B cell (primary cell): Measurements from ENCODE around the gene NYAP2. TPM values are rescaled to one million over a fixed set of nuclear protein-coding genes. Genes with fewer than 3 reads are reported as not detected.
A peak's percentile ranks its signal among the peaks of the same experiment; 100 is the strongest.

Experiments used
- ATAC-seq: fragments of 200-7000 bp; cut with Tn5 transposase; one replicate; pipeline ENCODE4 v1.10.0; 2021; ENCODE audit warnings: low read depth, mild to moderate bottlenecking, moderate number of reproducible peaks, moderate library complexity
- CTCF ChIA-PET: fragments of 350-600 bp; sonication (Branson Sonifier 250); formaldehyde crosslinking; loops from one replicate; lab custom pipeline; 2021; ENCODE audit warnings: antibody characterized with exemption, inconsistent platforms; lab: Charles Lee
- POLR2A ChIA-PET: fragments of 350-600 bp; sonication (Branson Sonifier 250); formaldehyde crosslinking; loops from one replicate; lab custom pipeline; 2021; ENCODE audit warnings: antibody characterized with exemption; lab: Charles Lee
- DNase-seq: peaks from one replicate; pipeline ENCODE4 v3.0.0; 2013
- H2AFZ ChIP-seq: 2 replicates; pipeline ENCODE4 v1.6.1; 2012; ENCODE audit warnings: mild to moderate bottlenecking, low read depth, low read length; ENCODE audit not compliant: insufficient read depth, poor library complexity, severe bottlenecking
- H3K27ac ChIP-seq, 2 donors: 1 replicate in 1 of 2; 2 replicates in 1 of 2; pipeline ENCODE4 v1.5.1; 2012 to 2013; ENCODE audit warnings: low read length in 2 of 2, mild to moderate bottlenecking in 2 of 2, moderate library complexity in 1 of 2
- H3K27me3 ChIP-seq, 4 experiments: fragments of 200-600 bp in 1 of 4; sonication (generic) in 1 of 4; replicated peaks in 1 of 4; 1 replicate in 2 of 4; 2 replicates in 2 of 4; pipeline versions ENCODE4 v1.6.1 to v1.7.0; 2013 to 2016; ENCODE audit warnings: low read length in 3 of 4, mild to moderate bottlenecking in 2 of 4, mixed read lengths in 1 of 4, moderate library complexity in 1 of 4; ENCODE audit not compliant: insufficient read depth in 4 of 4, control insufficient read depth in 3 of 4; ENCODE audit errors: control extremely low read depth in 1 of 4
- H3K36me3 ChIP-seq, 2 experiments: replicated peaks in 1 of 2; 1 replicate in 1 of 2; 2 replicates in 1 of 2; pipeline versions ENCODE4 v1.6.1 to v1.7.1; 2013; ENCODE audit warnings: low read length in 1 of 2; ENCODE audit not compliant: insufficient read depth in 2 of 2, control insufficient read depth in 1 of 2; ENCODE audit errors: control extremely low read depth in 1 of 2, extremely low read depth in 1 of 2
- H3K4me1 ChIP-seq, 2 donors: fragments of 200-600 bp in 1 of 2; sonication (generic) in 1 of 2; 1 replicate in 1 of 2; 2 replicates in 1 of 2; pipeline versions ENCODE4 v1.5.1 to v1.6.1; 2013 to 2017; ENCODE audit warnings: low read length in 2 of 2; ENCODE audit not compliant: control insufficient read depth in 2 of 2, insufficient read depth in 2 of 2
- H3K4me2 ChIP-seq: replicated peaks from 2 replicates; pipeline ENCODE3; 2012; ENCODE audit warnings: mild to moderate bottlenecking, low read depth, low read length; ENCODE audit not compliant: poor library complexity, severe bottlenecking
- H3K4me3 ChIP-seq, 5 experiments: fragments of 200-600 bp in 1 of 5; sonication (generic) in 1 of 5; 1 replicate in 3 of 5; 2 replicates in 2 of 5; pipeline versions ENCODE4 v1.5.1 to v1.7.0; 2011 to 2016; ENCODE audit warnings: low read length in 4 of 5, mild to moderate bottlenecking in 4 of 5, low read depth in 2 of 5, control low read depth in 1 of 5, moderate library complexity in 1 of 5; ENCODE audit not compliant: insufficient read depth in 1 of 5; ENCODE audit errors: control extremely low read depth in 1 of 5, extremely low read depth in 1 of 5
- H3K79me2 ChIP-seq: fragments of 200-600 bp; sonication (generic); one replicate; pipeline ENCODE4 v1.6.0; 2016; ENCODE audit warnings: low read length; ENCODE audit not compliant: control insufficient read depth, insufficient read depth
- H3K9ac ChIP-seq: fragments of 200-600 bp; sonication (generic); 2 replicates; pipeline ENCODE4 v1.6.1; 2017; ENCODE audit warnings: mild to moderate bottlenecking, low read length, moderate library complexity
- H3K9me3 ChIP-seq, 3 donors: one replicate each; pipeline versions ENCODE4 v1.6.1 to v1.7.1; 2013; ENCODE audit warnings: low read length in 2 of 3; ENCODE audit not compliant: control insufficient read depth in 2 of 3, insufficient read depth in 1 of 3; ENCODE audit errors: control extremely low read depth in 1 of 3
- H4K20me1 ChIP-seq: 2 replicates; pipeline ENCODE4 v1.6.0; 2012; ENCODE audit warnings: mild to moderate bottlenecking, low read length; ENCODE audit not compliant: insufficient read depth, control insufficient read depth, poor library complexity, severe bottlenecking
- H3K27ac Mint-ChIP-seq: one replicate; pipeline ENCODE4 v1.8.0; 2021; ENCODE audit warnings: mixed read lengths
- H3K27me3 Mint-ChIP-seq: one replicate; pipeline ENCODE4 v1.8.0; 2021; ENCODE audit warnings: mixed read lengths
- H3K4me1 Mint-ChIP-seq: one replicate; pipeline ENCODE4 v1.8.0; 2021; ENCODE audit warnings: mixed read lengths
- H3K4me3 Mint-ChIP-seq: one replicate; pipeline ENCODE4 v1.8.0; 2021; ENCODE audit warnings: mixed read lengths
- H3K9me3 Mint-ChIP-seq: one replicate; pipeline ENCODE4 v1.8.0; 2022; ENCODE audit warnings: mixed read lengths; ENCODE audit not compliant: insufficient read depth
- CTCF ChIP-seq: fragments of 200-600 bp; IDR thresholded peaks from one replicate; pipeline ENCODE4 v1.8.0; 2022; ENCODE audit warnings: antibody characterized with exemption, mild to moderate bottlenecking
- EZH2 ChIP-seq: IDR thresholded peaks from 2 replicates; pipeline ENCODE4 v1.6.1; 2012; ENCODE audit warnings: borderline replicate concordance, low read depth, mild to moderate bottlenecking, moderate library complexity, low read length; ENCODE audit not compliant: insufficient read depth, poor library complexity, severe bottlenecking
- WGBS: methylation state at CpG from one replicate; pipeline ENCODE4 v1.1.5; 2013; ENCODE audit warnings: missing lambda C conversion rate; ENCODE audit not compliant: insufficient coverage; 5-methylcytosine and 5-hydroxymethylcytosine counted together
- intact Hi-C: fragments of 100-400 bp; cut with micrococcal nuclease; formaldehyde crosslinking; loops from one replicate; pipeline ENCODE4 v1.10.0; 2022
- polyA plus RNA-seq: library from polyadenylated mRNA; depleted of rRNA; stranded (reverse); fragments of >200 nt; gene quantifications from 2 replicates; pipeline ENCODE4 v1.2.3, GENCODE V29; 2012
- total RNA-seq, 2 donors: library from RNA; stranded (reverse); fragments of 120-200 nt in 1 of 2; gene quantifications; 1 replicate in 1 of 2; 2 replicates in 1 of 2; pipeline versions ENCODE4 v1.2.3 to v1.2.4, GENCODE V29; 2013 to 2022

The NYAP2 gene
- total and polyA plus RNA-seq, 2 donors (not counting 1 experiment from before 2014, with no cell fraction given), result 0.12 to 0.17 TPM

GRCh38 chr2:225512469-225512868 is 113.0 kb downstream of the NYAP2 start:
- TF ChIP-seq CTCF (peak; percentile 9), EZH2 (no peak)
- H3K27ac Mint-ChIP-seq, result no peak overlapping the region
- no peak overlapping the region for H3K4me3 Mint-ChIP-seq
- Histone ChIP-seq H3K36me3 (no peaks in the 10 kb centered on the region), H3K9me3 (no peaks in the 10 kb centered on the region), H4K20me1 (no peaks in the 10 kb centered on the region), H3K79me2 (no peaks in the 10 kb centered on the region), H3K27me3 (no peaks in the 10 kb centered on the region), H3K4me1 (no peaks in the 10 kb centered on the region), H2AFZ (no peak overlapping the region), H3K4me2 (no peak overlapping the region), H3K27ac (no peak overlapping the region), H3K4me3 (no peak overlapping the region), H3K9ac (no peak overlapping the region)
- no peaks in the 10 kb centered on the region for H3K27me3 Mint-ChIP-seq
- POLR2A ChIA-PET, result no interaction called here
- no peaks in the 10 kb centered on the region for H3K4me1 Mint-ChIP-seq
- WGBS, result 90% methylated on average over 1 of the region's 1 CpG
- intact Hi-C loops, result no loop called here
- DNase-seq (no peak), ATAC-seq (no peak)
- H3K9me3 Mint-ChIP-seq, result no peaks in the 10 kb centered on the region
- CTCF ChIA-PET, result no interaction called here

GRCh38 chr2:225512876-225513540 is 113.5 kb downstream of the NYAP2 start:
- no peaks in the 10 kb centered on the region for H3K9me3 Mint-ChIP-seq
- DNase-seq (no peak), ATAC-seq (no peak)
- H3K4me1 ChIP-seq, result no peaks in the 10 kb centered on the region
- H3K4me3 ChIP-seq, result no peak overlapping the region
- no peak overlapping the region for H3K4me3 Mint-ChIP-seq
- H3K4me2 ChIP-seq, result no peak overlapping the region
- ChIA-PET CTCF (no interaction called here), POLR2A (no interaction called here)
- H4K20me1 ChIP-seq, result no peaks in the 10 kb centered on the region
- H3K27ac ChIP-seq, result no peak overlapping the region
- H2AFZ ChIP-seq, result no peak overlapping the region
- intact Hi-C loops, result no loop called here
- H3K27ac Mint-ChIP-seq, result no peak overlapping the region
- H3K27me3 ChIP-seq, result no peaks in the 10 kb centered on the region
- H3K9me3 ChIP-seq, result no peaks in the 10 kb centered on the region
- TF ChIP-seq EZH2 (no peak), CTCF (no peak)
- H3K79me2 ChIP-seq, result no peaks in the 10 kb centered on the region
- WGBS, result 97% methylated on average over 6 of the region's 9 CpGs
- no peaks in the 10 kb centered on the region for H3K27me3 Mint-ChIP-seq
- no peaks in the 10 kb centered on the region for H3K4me1 Mint-ChIP-seq
- H3K36me3 ChIP-seq, result no peaks in the 10 kb centered on the region
- no peak overlapping the region for H3K9ac ChIP-seq
